WTC11 (cell line): ENCODE results near the gene RAPGEF5. TPM values are rescaled to one million over a fixed set of nuclear protein-coding genes. Genes with fewer than 3 reads are reported as not detected.

Source experiments
- ATAC-seq: fragments of 200-7000 bp; cut with Tn5 transposase; 2 replicates; pipeline ENCODE4 v1.10.0; 2021; ENCODE audit warnings: mild to moderate bottlenecking, moderate library complexity
- CTCF ChIA-PET: fragments of 300-600 bp; sonication (Branson Sonifier 250); formaldehyde crosslinking; loops from one replicate; lab custom pipeline; 2021; ENCODE audit warnings: antibody characterized with exemption; lab: Charles Lee
- POLR2A ChIA-PET: fragments of 350-600 bp; sonication (Branson Sonifier 250); formaldehyde crosslinking; loops from one replicate; lab custom pipeline; 2021; ENCODE audit warnings: antibody characterized with exemption; lab: Charles Lee
- DNase-seq: peaks from one replicate; pipeline ENCODE4 v3.0.0; 2021; ENCODE audit warnings: low spot score
- H3K27ac Mint-ChIP-seq: 2 replicates; pipeline ENCODE4 v1.8.0; 2021; ENCODE audit warnings: mixed read lengths
- H3K27me3 Mint-ChIP-seq: 2 replicates; pipeline ENCODE4 v1.8.0; 2021; ENCODE audit warnings: low read depth, mild to moderate bottlenecking, moderate library complexity, mixed read lengths
- H3K36me3 Mint-ChIP-seq: 2 replicates; pipeline ENCODE4 v1.8.0; 2021; ENCODE audit warnings: mixed read lengths
- H3K4me1 Mint-ChIP-seq: 2 replicates; pipeline ENCODE4 v1.8.0; 2022; ENCODE audit warnings: mixed read lengths
- H3K4me3 Mint-ChIP-seq: 2 replicates; pipeline ENCODE4 v1.8.0; 2021; ENCODE audit warnings: mild to moderate bottlenecking, moderate library complexity, mixed read lengths
- H3K9me3 Mint-ChIP-seq: 2 replicates; pipeline ENCODE4 v1.8.0; 2021; ENCODE audit warnings: mixed read lengths
- ATF6 ChIP-seq: sonication (generic); formaldehyde crosslinking; IDR thresholded peaks from 2 replicates; pipeline ENCODE4 v1.8.1; 2023; ENCODE audit warnings: mild to moderate bottlenecking, missing genetic modification reagents
- ELF4 ChIP-seq: sonication (generic); formaldehyde crosslinking; IDR thresholded peaks from 2 replicates; pipeline ENCODE4 v1.8.1; 2022; ENCODE audit warnings: low read depth, mild to moderate bottlenecking, moderate library complexity, missing genetic modification reagents
- ETV6 ChIP-seq: sonication (generic); formaldehyde crosslinking; IDR thresholded peaks from 2 replicates; pipeline ENCODE4 v1.8.1; 2022; ENCODE audit warnings: mild to moderate bottlenecking, missing genetic modification reagents
- FOXJ3 ChIP-seq: sonication (generic); formaldehyde crosslinking; IDR thresholded peaks from 2 replicates; pipeline ENCODE4 v1.9.0; 2021; ENCODE audit warnings: missing genetic modification reagents, mild to moderate bottlenecking, borderline replicate concordance
- FOXP1 ChIP-seq: sonication (generic); formaldehyde crosslinking; IDR thresholded peaks from 2 replicates; pipeline ENCODE4 v1.8.0; 2022; ENCODE audit warnings: missing genetic modification reagents, mild to moderate bottlenecking, moderate library complexity, borderline replicate concordance
- GABPB1 ChIP-seq: sonication (generic); formaldehyde crosslinking; IDR thresholded peaks from 2 replicates; pipeline ENCODE4 v1.8.1; 2023; ENCODE audit warnings: mild to moderate bottlenecking, missing genetic modification reagents
- KAT7 ChIP-seq: sonication (generic); formaldehyde crosslinking; IDR thresholded peaks from 2 replicates; pipeline ENCODE4 v1.8.1; 2023; ENCODE audit warnings: missing genetic modification reagents, mild to moderate bottlenecking, borderline replicate concordance
- NR3C1 ChIP-seq: sonication (generic); formaldehyde crosslinking; conservative IDR thresholded peaks from 2 replicates; pipeline ENCODE4 v1.8.1; 2023; ENCODE audit warnings: low read depth, mild to moderate bottlenecking, missing genetic modification reagents
- PRRX2 ChIP-seq: fragments of 250-450 bp; sonication (Bioruptor Pico); IDR thresholded peaks from 2 replicates; pipeline ENCODE4 v1.8.0; 2021; ENCODE audit warnings: mild to moderate bottlenecking
- RORB ChIP-seq: fragments of 250-450 bp; sonication (Bioruptor Pico); IDR thresholded peaks from 2 replicates; pipeline ENCODE4 v1.9.0; 2021; ENCODE audit warnings: mild to moderate bottlenecking
- SMAD3 ChIP-seq: sonication (generic); formaldehyde crosslinking; IDR thresholded peaks from 2 replicates; pipeline ENCODE4 v1.8.0; 2022; ENCODE audit warnings: missing genetic modification reagents, mild to moderate bottlenecking, borderline replicate concordance
- SOX15 ChIP-seq: fragments of 250-450 bp; sonication (Bioruptor Pico); IDR thresholded peaks from 2 replicates; pipeline ENCODE4 v1.9.0; 2021; ENCODE audit warnings: mild to moderate bottlenecking
- SP1 ChIP-seq: sonication (generic); formaldehyde crosslinking; conservative IDR thresholded peaks from 2 replicates; pipeline ENCODE4 v1.8.1; 2022; ENCODE audit warnings: missing genetic modification reagents
- TCF7 ChIP-seq: sonication (generic); formaldehyde crosslinking; IDR thresholded peaks from 2 replicates; pipeline ENCODE4 v1.8.0; 2022; ENCODE audit warnings: mild to moderate bottlenecking, low read depth, missing genetic modification reagents, moderate library complexity
- ZBTB43 ChIP-seq: sonication (generic); formaldehyde crosslinking; IDR thresholded peaks from 2 replicates; pipeline ENCODE4 v1.8.1; 2023; ENCODE audit warnings: mild to moderate bottlenecking, missing genetic modification reagents
- total RNA-seq: library from RNA; stranded (reverse); gene quantifications from 3 replicates; pipeline ENCODE4 v1.2.3, GENCODE V29; 2021
- TF ChIP-seq, protein P1 (sequence below): sonication (generic); formaldehyde crosslinking; IDR thresholded peaks from 2 replicates; pipeline ENCODE4 v1.8.0; 2022; ENCODE audit warnings: mild to moderate bottlenecking, missing genetic modification reagents
- TF ChIP-seq, protein P2 (sequence below): sonication (generic); formaldehyde crosslinking; IDR thresholded peaks from 2 replicates; pipeline ENCODE4 v1.8.1; 2022; ENCODE audit warnings: low read depth, missing genetic modification reagents, borderline replicate concordance
- TF ChIP-seq, protein P3 (sequence below): sonication (generic); formaldehyde crosslinking; IDR thresholded peaks from 2 replicates; pipeline ENCODE4 v1.8.1; 2022; ENCODE audit warnings: missing genetic modification reagents, borderline replicate concordance

Gene RAPGEF5
- total RNA-seq, 1 experiment from 2014 or later, result 12.3 TPM

- H3K36me3 Mint-ChIP-seq, result peaks cover 7% of the 10 kb centered on the region; the same call in 1 of the 2 replicates
- no peaks in the 10 kb centered on the region for H3K9me3 Mint-ChIP-seq
- H3K27me3 Mint-ChIP-seq, result no peaks in the 10 kb centered on the region
- POLR2A ChIA-PET, result no interaction called here
- CTCF ChIA-PET, result interaction anchor here (1.2 to 1.7 kb wide), 2 partner anchors 12 to 299 kb away, joined by 4 read pairs; no protein-coding TSS in a partner anchor
- H3K4me1 Mint-ChIP-seq, result peaks cover 23% of the 10 kb centered on the region
- no peak overlapping the region for H3K27ac Mint-ChIP-seq
- ATAC-seq (peak; percentile 60), DNase-seq (no peak)
- H3K4me3 Mint-ChIP-seq, result no peak overlapping the region
- no peak for TF ChIP-seq TCF7 (CRISPR knock-in tag)
- no peak for TF ChIP-seq SOX15 (CRISPR knock-in tag)
- no peak for TF ChIP-seq NR3C1
- TF ChIP-seq GABPB1, result no peak
- no peak for TF ChIP-seq ZBTB43 (CRISPR knock-in tag)
- TF ChIP-seq FOXP1 (CRISPR knock-in tag), result no peak
- TF ChIP-seq PRRX2, result no peak
- TF ChIP-seq SP1, result no peak
- TF ChIP-seq, protein P1, sequence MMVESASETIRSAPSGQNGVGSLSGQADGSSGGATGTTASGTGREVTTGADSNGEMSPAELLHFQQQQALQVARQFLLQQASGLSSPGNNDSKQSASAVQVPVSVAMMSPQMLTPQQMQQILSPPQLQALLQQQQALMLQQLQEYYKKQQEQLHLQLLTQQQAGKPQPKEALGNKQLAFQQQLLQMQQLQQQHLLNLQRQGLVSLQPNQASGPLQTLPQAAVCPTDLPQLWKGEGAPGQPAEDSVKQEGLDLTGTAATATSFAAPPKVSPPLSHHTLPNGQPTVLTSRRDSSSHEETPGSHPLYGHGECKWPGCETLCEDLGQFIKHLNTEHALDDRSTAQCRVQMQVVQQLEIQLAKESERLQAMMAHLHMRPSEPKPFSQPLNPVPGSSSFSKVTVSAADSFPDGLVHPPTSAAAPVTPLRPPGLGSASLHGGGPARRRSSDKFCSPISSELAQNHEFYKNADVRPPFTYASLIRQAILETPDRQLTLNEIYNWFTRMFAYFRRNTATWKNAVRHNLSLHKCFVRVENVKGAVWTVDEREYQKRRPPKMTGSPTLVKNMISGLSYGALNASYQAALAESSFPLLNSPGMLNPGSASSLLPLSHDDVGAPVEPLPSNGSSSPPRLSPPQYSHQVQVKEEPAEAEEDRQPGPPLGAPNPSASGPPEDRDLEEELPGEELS (CRISPR knock-in tag), result no peak
- TF ChIP-seq ETV6 (CRISPR knock-in tag), result no peak
Measured at GRCh38 chr7:22154143-22154529, 202.8 kb downstream of the RAPGEF5 start.

DNA sequence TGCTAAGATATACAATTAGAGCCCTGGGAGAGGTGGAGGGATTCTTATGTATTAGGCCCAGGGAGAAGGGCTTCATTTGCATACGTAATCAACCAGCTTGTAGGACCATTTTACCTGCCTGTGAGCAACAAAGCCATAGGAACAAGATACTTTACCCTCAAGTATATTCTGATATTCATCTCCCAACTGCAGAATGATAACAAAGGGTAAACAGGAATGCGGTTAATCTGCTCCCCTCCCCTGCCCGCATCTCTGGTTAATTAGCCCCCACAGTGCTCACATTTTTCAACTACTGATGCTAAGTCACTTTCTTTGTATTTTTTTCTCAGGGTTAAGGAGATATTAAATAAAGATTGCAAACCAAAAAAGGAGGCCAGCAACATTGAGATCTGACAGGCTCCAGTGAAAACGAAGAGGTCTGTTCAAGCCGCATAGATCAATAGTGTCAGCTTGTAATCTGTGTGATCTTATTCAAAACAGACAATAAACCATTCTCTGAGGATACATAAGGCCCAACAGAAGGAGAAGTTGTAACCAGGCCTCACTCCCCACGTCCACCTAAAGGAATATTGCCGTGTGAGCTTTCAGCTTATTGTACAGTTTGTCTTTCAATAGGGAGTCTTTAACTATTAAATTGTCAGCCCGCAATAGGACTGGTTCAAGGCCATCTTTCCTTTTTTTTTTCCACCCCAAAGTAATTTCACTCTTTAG is 203.4 kb downstream of the RAPGEF5 start:
- peaks cover 7% of the 10 kb centered on the region; the same call in 1 of the 2 replicates for H3K36me3 Mint-ChIP-seq
- no peaks in the 10 kb centered on the region for H3K9me3 Mint-ChIP-seq
- ATAC-seq (peak; percentile 75), DNase-seq (no peak)
- peaks cover 23% of the 10 kb centered on the region for H3K4me1 Mint-ChIP-seq
- ChIA-PET POLR2A (no interaction called here), CTCF (interaction anchor here (1.0 to 1.7 kb wide), 4 partner anchors 12 to 299 kb away, joined by 4 to 5 read pairs (median 4); no protein-coding TSS in a partner anchor)
- H3K27me3 Mint-ChIP-seq, result no peaks in the 10 kb centered on the region
- peak overlapping the region; percentile 74 for H3K27ac Mint-ChIP-seq
- TF ChIP-seq SOX15 (CRISPR knock-in tag) (no peak), SMAD3 (CRISPR knock-in tag) (no peak), FOXJ3 (CRISPR knock-in tag) (no peak), ZBTB43 (CRISPR knock-in tag) (no peak), RORB (CRISPR knock-in tag) (no peak), ELF4 (CRISPR knock-in tag) (no peak), KAT7 (no peak), ATF6 (CRISPR knock-in tag) (no peak)
- TF ChIP-seq, protein P2, sequence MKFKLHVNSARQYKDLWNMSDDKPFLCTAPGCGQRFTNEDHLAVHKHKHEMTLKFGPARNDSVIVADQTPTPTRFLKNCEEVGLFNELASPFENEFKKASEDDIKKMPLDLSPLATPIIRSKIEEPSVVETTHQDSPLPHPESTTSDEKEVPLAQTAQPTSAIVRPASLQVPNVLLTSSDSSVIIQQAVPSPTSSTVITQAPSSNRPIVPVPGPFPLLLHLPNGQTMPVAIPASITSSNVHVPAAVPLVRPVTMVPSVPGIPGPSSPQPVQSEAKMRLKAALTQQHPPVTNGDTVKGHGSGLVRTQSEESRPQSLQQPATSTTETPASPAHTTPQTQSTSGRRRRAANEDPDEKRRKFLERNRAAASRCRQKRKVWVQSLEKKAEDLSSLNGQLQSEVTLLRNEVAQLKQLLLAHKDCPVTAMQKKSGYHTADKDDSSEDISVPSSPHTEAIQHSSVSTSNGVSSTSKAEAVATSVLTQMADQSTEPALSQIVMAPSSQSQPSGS (CRISPR knock-in tag), result no peak
- TF ChIP-seq, protein P3, sequence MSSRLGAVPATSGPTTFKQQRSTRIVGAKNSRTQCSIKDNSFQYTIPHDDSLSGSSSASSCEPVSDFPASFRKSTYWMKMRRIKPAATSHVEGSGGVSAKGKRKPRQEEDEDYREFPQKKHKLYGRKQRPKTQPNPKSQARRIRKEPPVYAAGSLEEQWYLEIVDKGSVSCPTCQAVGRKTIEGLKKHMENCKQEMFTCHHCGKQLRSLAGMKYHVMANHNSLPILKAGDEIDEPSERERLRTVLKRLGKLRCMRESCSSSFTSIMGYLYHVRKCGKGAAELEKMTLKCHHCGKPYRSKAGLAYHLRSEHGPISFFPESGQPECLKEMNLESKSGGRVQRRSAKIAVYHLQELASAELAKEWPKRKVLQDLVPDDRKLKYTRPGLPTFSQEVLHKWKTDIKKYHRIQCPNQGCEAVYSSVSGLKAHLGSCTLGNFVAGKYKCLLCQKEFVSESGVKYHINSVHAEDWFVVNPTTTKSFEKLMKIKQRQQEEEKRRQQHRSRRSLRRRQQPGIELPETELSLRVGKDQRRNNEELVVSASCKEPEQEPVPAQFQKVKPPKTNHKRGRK (CRISPR knock-in tag), result no peak
- no peak overlapping the region for H3K4me3 Mint-ChIP-seq
